GM19467 (cell line): ENCODE data around the gene TNFSF12.
"Not testable (repeated sequence)": the region's sequence is repeated elsewhere in the genome, so short reads cannot be mapped to it uniquely, and the experiment has no call there.

Experiments used
- ATAC-seq: cut with Tn5 transposase; IDR thresholded peaks from one replicate; pipeline ENCODE4 v1.9.1; 2021; ENCODE audit warnings: mild to moderate bottlenecking, moderate library complexity; ENCODE audit not compliant: unreplicated experiment

The TNFSF12 gene

DNA sequence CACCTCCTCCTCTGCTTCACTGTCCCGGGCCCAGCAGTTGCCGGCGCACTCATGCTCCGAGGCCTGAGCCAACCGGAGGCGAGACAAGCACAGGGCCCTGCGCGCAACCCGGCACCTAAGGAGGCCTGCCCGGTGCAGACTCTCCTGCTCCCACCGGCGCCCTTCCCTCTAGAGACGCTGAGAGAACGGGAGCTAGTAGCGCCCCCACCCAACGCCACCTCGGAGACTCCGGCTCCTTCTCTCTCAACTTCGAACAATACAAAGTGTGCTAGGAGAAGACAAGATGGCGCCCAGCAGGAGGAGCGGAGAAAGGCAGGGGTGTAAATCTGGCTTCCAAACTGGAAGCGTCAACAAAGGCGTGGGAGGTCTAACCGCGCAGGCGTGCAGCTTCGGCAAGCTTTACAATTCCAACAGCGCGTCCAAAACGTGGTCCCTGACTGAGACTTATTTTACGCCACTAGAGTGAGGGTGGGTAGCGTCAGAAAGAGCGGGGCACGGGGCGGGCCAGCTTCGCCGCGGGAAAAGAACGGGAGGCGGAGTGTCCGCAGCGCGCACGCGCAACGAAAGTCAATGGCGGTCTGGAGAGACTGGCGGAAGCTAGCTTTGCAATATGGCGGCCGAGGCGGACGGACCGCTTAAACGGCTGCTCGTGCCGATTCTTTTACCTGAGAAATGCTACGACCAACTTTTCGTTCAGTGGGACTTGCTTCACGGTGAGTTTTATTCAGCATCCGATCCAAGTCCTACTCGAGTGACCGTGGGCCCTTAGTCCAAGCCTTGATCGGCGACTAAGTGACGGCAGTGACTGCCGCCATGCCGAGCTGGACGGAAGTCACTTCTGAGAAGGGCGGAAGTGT lies 34.6 kb downstream of the TNFSF12 start, which contains the start of gene MPDU1:
Gene MPDU1 (plus strand): TSS at position 600 of the 857 bp plus-strand sequence. CDS start 11 bp downstream, at position 611.
- ATAC-seq = peak; percentile 62

DNA sequence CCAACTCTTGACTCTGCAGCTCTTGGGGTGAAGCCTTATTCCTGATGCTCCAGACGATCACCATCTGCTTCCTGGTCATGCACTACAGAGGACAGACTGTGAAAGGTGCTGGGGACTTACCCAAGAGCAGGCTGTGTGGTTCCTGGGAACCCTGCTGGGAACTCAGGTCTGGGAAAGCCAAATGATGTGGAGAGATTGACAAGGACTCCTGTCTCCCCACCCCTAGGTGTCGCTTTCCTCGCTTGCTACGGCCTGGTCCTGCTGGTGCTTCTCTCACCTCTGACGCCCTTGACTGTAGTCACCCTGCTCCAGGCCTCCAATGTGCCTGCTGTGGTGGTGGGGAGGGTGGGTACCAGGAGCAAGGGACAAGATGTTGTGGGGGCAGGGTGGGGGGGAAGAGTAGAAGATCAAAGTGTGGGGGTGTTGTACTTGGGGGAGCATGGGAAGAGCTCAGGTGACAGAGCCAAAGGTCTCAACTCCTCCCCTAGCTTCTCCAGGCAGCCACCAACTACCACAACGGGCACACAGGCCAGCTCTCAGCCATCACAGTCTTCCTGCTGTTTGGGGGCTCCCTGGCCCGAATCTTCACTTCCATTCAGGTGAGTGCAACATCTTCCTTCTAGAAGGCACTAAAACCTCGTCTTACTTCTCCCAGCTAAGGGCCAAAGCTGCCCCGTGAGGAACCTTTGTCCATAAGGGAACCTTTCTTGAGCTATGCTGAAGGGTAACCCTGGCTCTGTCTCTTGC lies 38.0 kb downstream of the TNFSF12 start:
- no peak for ATAC-seq

DNA sequence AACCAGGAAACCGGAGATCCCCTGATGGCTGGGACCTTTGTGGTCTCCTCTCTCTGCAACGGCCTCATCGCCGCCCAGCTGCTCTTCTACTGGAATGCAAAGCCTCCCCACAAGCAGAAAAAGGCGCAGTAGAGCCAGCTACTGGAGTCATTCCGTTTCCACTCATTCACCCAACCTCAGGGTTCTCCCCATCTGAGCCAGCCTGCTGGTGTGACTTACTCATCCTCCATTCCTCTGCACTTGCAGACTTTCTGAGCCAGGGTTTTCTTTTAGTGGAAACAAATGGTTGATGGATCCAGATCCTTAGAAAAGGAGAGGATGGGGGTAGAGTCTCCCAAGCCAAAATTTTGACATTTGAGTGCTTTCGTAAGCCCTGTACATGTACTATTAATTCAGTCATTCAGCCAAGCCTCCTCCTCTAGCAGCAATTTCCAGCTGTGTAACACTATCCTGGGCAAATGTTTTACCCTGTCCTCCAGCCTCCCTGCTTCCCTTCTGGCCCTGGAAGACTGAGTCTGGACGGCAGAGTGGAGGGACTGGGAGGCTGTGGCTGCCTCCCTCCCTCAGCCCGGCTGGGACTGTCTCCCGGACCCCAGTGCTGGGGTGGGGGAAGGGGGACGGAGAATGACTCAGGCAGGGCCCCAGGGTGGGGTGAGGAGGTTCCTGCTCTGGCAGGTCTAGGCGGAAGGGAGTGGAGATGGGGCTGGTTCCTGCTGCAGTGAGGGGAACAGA lies 38.7 kb downstream of the TNFSF12 start:
- ATAC-seq = no peak

DNA sequence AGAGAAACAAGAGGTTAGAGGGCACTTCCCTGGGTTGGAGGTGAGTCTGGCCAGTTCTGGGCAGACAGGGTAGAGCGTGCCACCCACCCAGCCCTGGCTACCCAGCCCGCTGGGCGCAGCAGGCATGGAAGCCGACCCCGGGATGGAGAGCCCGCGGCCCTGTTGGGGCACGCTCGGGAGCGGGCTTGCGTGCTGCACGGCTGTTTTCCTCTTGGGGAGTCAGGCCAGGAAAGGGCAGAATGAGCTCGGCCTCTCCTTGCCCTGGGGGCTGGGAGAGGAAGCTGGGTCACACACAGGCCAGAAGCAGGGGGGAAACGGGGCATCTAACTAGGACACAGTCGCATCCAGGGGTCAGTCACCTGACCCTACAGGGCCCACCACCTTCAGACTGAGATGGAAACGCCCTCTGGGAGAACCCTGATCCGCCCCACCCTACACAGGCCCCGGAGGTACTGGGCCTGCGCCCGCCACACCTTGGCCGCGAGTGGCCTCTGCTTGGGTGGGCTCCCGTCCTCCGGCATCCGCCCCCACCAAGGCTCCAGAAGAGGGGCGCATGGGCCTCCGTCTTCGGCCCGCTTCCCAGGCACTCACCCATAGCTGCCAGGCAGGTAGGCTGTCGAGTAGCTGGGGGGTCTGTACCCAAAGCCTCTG lies 39.8 kb downstream of the TNFSF12 start:
- no peak for ATAC-seq

DNA sequence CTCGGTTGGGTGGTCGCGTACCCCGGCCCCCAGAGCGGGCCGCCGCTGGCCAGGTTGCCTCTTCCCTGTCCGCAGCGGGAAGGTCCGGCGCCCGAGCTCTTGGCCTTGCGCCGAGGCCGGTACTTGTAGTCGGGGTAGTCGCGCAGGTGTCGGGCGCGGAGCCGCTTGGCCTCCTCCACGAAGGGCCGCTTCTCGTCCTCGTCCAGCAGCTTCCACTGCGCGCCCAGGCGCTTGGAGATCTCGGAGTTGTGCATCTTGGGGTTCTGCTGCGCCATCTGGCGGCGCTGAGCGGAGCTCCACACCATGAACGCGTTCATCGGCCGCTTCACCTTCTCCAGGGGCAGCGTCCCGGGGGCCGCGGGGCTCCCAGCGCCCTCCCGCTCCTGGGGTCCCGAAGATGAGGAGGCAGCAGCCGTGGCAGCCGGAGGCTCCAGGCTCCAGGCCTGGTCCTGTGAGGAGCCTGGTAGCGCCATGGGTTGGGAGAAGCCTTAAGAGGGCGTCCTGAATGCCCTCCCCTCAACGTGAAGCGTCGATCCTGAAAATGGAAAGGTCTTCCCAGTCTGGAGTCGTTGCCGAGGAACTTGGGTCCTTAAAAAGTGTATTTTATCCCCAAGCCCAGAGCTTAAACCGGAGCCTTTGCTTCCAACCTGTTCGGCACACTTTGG lies 40.5 kb downstream of the TNFSF12 start:
- no peak for ATAC-seq

DNA sequence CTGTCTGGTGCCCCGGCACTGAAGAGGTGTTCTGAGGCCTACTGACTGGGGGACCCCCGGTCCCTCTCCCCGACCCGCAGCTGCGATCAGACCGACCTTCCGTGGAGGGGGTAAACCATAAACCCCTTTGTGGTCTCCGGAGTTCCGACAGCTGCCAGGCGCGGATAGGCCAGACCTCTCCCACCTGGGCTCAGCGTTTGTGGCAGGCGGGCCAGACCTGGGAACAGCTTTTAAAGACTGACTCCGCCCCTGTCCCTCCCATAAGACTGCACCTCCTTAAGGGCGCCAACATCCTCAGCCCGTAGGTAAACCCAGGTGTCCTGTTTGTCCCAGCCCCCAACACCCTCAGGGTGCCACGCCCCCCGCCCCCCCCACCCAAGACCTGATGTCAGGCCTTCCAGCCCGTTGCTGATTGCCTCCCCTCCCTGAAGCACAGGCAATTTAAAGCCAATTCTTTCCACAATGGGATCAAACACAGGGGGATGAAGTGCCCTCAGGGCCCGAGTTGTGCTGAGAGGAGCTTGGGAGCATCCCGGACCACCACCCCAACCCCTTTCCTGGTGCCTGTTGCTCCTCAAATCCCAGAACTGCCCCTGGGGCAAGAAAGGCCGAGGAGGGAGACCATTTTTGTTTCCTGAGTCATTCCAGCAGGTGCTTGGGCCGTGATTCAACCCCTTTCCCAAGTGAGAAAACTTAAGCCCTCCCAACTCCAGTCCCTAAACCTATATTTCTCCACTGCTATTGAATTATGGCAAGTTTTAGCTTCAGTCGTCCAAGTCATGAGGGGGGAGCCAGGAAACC lies 41.2 kb downstream of the TNFSF12 start, which contains the start of gene SOX15:
Gene SOX15 (minus strand): TSS at position 204 of the 801 bp plus-strand sequence. CDS start 418 bp downstream, outside the sequence.
- no peak for ATAC-seq

DNA sequence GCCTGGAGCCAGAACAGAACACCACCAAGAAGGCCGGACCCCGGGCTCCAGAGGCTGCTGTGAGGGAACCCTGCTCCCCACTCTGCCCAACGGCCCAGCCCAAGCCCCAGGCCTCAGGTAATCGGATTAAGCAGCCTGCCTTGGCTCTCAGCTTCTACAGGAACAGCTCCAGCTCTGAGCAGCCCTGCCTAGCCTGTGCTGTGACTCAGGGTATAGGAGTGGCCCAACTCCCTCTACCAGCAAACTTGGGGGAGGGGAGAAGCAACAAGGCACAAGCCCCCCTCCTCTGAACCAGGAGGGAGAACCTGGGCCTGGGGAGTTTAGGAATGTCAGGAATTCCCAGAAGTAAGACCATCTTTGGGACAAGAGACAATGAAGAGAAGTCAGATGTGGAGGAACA lies 41.9 kb downstream of the TNFSF12 start:
- ATAC-seq = no peak

DNA sequence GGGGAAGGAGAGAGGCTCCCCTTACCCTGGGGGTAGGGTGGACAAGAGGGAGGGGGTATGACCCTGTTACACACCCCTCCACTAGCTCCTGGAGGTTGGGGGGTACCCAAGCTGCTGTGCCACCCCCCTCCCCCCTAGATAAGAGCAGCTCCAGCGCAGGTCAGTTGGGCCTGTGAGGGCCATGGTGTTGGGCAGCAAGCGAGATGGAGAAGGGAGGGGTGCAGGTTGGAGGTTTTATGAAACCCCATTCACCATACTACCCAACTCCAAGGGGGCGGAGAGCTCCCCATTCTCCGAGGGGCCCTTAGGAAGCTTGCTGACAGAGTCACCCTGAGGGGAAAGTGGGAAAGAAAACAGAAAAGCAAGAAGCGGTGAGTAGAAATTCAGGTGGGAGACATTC lies 42.7 kb downstream of the TNFSF12 start:
- ATAC-seq = no peak

DNA sequence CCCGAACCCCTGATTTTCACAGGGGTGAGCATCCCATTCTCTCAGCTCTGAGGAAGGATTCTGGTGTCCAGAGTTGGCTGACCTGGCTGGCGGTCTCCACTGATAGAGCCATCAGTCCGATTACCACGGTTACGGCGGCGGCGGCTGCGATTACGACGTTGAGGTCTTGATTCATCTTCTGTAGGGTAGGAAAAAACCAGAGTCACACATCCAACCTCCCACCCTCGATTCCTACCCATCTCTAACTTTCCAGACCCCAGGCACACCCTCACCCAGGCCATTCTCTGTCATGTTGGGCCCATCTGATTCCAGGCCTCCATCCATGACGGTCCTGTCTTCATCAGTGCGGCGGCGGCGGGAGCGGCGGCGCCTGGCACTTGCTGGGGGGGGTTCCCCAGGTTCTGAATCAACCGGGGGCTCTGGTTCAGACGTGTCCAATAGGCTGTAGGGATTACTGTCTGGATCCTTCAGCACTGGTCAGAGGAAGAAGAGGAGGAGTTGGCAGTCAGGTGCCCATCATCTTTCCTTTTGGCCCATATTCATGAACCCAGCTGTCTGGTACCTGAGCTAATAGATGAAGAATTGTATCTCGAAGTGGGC lies 43.7 kb downstream of the TNFSF12 start:
- ATAC-seq = no peak

DNA sequence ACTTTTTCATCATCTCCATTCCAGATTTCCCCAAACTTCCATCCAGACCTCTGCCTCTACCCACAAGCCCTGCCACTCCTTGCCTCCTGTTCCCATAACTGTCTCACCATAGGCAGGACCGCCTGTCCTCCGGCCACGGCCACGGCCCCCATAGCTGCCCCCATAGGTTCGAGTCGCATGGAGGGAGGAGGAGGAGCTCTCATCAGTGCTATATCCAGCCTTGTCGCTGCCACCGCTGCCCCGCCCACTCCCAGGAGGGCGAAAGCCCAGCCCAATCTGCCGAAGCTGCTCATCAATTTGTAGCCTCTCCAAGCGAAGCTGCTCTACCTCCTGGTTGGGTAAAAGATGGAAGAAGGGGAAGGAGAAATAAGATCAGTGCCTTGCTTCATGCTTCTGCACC lies 44.4 kb downstream of the TNFSF12 start:
- no peak for ATAC-seq

DNA sequence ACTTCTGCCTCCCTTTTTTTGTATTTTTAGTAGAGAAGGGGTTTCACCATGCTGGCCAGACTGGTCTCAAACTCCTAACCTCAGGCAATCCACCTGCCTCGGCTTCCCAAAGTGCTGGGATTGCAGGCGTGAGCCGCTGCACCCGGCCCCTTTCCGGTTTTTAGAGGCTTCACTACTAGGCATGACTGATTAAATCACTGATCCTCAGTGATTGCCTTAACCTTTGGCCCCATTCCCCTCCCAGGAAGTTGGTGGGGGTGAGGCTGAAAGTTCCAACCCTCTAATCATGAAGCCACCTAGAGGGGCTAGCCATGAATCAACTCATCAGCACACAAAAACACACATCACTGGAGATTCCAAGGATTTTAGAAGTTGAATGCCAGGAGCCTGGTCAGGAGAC lies 48.7 kb downstream of the TNFSF12 start:
- not testable (repeated sequence) for ATAC-seq

DNA sequence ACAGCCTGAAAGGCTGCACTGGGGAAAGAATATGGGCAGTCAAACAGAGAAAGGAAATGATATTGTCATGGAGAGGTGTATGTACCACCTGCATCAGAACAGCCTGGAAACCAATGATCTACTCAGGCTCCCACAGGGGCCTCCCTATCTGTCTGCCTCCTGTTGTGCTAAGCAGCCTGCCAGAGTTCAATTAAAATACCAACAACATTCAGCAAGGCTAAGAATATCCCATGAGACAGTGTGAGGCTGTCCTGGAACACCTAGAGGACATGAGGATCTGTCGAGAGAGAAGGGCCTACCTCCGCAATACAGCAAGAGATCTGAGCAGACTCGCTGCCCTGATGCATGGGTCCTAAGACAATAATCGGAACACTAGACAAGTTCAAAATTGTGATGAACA lies 57.4 kb downstream of the TNFSF12 start:
- no peak for ATAC-seq
